GM19043 (cell line): Measurements from ENCODE around the gene LDLRAD3.

Source experiments
- ATAC-seq: cut with Tn5 transposase; IDR thresholded peaks from one replicate; pipeline ENCODE4 v1.9.1; 2021; ENCODE audit warnings: low read depth; ENCODE audit not compliant: unreplicated experiment

Gene LDLRAD3

GRCh38 chr11:35953081-35953760 lies 9.4 kb downstream of the LDLRAD3 start:
- ATAC-seq = no peak

GRCh38 chr11:35954205-35954604 lies 10.3 kb downstream of the LDLRAD3 start:
- no peak for ATAC-seq

GRCh38 chr11:35955636-35956035 lies 11.8 kb downstream of the LDLRAD3 start:
- no peak for ATAC-seq

GRCh38 chr11:35962369-35963138 lies 18.7 kb downstream of the LDLRAD3 start:
- ATAC-seq = no peak

GRCh38 chr11:35963911-35964310 lies 20.0 kb downstream of the LDLRAD3 start:
- ATAC-seq = no peak

- no peak for ATAC-seq
These were observed 21.0 kb downstream of the LDLRAD3 start for GRCh38 chr11:35964841-35965240.

- ATAC-seq = no peak
These were observed 23.2 kb downstream of the LDLRAD3 start for GRCh38 chr11:35967042-35967441.

- no peak for ATAC-seq
These were observed 24.7 kb downstream of the LDLRAD3 start for GRCh38 chr11:35968386-35969088.

- no peak for ATAC-seq
These were observed 25.5 kb downstream of the LDLRAD3 start for GRCh38 chr11:35969089-35970042.

- no peak for ATAC-seq
These were observed 26.6 kb downstream of the LDLRAD3 start for GRCh38 chr11:35970445-35970844.

GRCh38 chr11:35971841-35972422 lies 28.1 kb downstream of the LDLRAD3 start:
- ATAC-seq = no peak

- ATAC-seq = no peak
These were observed 31.2 kb downstream of the LDLRAD3 start for GRCh38 chr11:35974882-35975589.

GRCh38 chr11:35976434-35976833 lies 32.6 kb downstream of the LDLRAD3 start:
- ATAC-seq = no peak

- no peak for ATAC-seq
These were observed 34.3 kb downstream of the LDLRAD3 start for GRCh38 chr11:35978183-35978582.

GRCh38 chr11:35978891-35979290 lies 35.0 kb downstream of the LDLRAD3 start:
- no peak for ATAC-seq

- no peak for ATAC-seq
These were observed 37.0 kb downstream of the LDLRAD3 start for GRCh38 chr11:35980686-35981390.

GRCh38 chr11:35981581-35981980 lies 37.7 kb downstream of the LDLRAD3 start:
- no peak for ATAC-seq

- ATAC-seq = no peak
These were observed 38.2 kb downstream of the LDLRAD3 start for GRCh38 chr11:35982061-35982460.

GRCh38 chr11:35983981-35984380 lies 40.1 kb downstream of the LDLRAD3 start:
- ATAC-seq = no peak
